ENCODE results near the gene SLF2.

DNA sequence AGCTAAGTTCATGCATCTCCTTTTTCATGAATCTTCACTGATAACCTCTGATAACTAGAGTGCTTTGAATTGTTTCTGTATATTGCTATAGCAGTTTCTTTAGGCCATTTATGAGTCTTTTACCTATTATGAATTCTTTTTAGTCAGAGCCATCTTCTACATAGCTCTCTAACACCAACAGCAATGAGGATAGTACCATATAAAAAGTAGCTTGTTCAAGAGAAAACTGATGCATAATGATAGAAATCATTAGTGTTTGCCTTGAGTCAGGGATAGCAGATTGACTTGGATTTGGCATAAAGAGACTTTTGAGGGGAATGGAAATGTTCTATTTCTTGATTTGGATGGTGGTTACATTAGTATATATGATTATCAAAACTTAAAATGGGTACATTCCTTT is 30.7 kb downstream of the SLF2 start:
- TF ChIP-seq, protein P1, sequence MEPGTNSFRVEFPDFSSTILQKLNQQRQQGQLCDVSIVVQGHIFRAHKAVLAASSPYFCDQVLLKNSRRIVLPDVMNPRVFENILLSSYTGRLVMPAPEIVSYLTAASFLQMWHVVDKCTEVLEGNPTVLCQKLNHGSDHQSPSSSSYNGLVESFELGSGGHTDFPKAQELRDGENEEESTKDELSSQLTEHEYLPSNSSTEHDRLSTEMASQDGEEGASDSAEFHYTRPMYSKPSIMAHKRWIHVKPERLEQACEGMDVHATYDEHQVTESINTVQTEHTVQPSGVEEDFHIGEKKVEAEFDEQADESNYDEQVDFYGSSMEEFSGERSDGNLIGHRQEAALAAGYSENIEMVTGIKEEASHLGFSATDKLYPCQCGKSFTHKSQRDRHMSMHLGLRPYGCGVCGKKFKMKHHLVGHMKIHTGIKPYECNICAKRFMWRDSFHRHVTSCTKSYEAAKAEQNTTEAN (CRISPR knock-in tag; conservative IDR thresholded peaks at IDR 0.05): no peak
- no peak for TF ChIP-seq HNF4A (CRISPR knock-in tag; IDR thresholded peaks at IDR 0.05)
- no peak for TF ChIP-seq ATF7-NPFF (CRISPR knock-in tag; IDR thresholded peaks at IDR 0.05; ENCODE audit: low read depth)
- TF ChIP-seq CHD4 (IDR thresholded peaks at IDR 0.05; ENCODE audit: borderline replicate concordance, low read length): no peak
- TF ChIP-seq, protein P2, sequence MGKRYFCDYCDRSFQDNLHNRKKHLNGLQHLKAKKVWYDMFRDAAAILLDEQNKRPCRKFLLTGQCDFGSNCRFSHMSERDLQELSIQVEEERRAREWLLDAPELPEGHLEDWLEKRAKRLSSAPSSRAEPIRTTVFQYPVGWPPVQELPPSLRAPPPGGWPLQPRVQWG (CRISPR knock-in tag; IDR thresholded peaks at IDR 0.05; ENCODE audit: borderline replicate concordance, low read depth): no peak
- no peak for TF ChIP-seq ZFP36L2 (CRISPR knock-in tag; IDR thresholded peaks at IDR 0.05)
- TF ChIP-seq, protein P3, sequence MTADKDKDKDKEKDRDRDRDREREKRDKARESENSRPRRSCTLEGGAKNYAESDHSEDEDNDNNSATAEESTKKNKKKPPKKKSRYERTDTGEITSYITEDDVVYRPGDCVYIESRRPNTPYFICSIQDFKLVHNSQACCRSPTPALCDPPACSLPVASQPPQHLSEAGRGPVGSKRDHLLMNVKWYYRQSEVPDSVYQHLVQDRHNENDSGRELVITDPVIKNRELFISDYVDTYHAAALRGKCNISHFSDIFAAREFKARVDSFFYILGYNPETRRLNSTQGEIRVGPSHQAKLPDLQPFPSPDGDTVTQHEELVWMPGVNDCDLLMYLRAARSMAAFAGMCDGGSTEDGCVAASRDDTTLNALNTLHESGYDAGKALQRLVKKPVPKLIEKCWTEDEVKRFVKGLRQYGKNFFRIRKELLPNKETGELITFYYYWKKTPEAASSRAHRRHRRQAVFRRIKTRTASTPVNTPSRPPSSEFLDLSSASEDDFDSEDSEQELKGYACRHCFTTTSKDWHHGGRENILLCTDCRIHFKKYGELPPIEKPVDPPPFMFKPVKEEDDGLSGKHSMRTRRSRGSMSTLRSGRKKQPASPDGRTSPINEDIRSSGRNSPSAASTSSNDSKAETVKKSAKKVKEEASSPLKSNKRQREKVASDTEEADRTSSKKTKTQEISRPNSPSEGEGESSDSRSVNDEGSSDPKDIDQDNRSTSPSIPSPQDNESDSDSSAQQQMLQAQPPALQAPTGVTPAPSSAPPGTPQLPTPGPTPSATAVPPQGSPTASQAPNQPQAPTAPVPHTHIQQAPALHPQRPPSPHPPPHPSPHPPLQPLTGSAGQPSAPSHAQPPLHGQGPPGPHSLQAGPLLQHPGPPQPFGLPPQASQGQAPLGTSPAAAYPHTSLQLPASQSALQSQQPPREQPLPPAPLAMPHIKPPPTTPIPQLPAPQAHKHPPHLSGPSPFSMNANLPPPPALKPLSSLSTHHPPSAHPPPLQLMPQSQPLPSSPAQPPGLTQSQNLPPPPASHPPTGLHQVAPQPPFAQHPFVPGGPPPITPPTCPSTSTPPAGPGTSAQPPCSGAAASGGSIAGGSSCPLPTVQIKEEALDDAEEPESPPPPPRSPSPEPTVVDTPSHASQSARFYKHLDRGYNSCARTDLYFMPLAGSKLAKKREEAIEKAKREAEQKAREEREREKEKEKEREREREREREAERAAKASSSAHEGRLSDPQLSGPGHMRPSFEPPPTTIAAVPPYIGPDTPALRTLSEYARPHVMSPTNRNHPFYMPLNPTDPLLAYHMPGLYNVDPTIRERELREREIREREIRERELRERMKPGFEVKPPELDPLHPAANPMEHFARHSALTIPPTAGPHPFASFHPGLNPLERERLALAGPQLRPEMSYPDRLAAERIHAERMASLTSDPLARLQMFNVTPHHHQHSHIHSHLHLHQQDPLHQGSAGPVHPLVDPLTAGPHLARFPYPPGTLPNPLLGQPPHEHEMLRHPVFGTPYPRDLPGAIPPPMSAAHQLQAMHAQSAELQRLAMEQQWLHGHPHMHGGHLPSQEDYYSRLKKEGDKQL (CRISPR knock-in tag; IDR thresholded peaks at IDR 0.05; ENCODE audit: low read depth): no peak
- no peak for TF ChIP-seq RAD21 (CRISPR knock-in tag; IDR thresholded peaks at IDR 0.05)
- TF ChIP-seq REXO4 (CRISPR knock-in tag; IDR thresholded peaks at IDR 0.05; ENCODE audit: borderline replicate concordance): no peak
- TF ChIP-seq, protein P4, sequence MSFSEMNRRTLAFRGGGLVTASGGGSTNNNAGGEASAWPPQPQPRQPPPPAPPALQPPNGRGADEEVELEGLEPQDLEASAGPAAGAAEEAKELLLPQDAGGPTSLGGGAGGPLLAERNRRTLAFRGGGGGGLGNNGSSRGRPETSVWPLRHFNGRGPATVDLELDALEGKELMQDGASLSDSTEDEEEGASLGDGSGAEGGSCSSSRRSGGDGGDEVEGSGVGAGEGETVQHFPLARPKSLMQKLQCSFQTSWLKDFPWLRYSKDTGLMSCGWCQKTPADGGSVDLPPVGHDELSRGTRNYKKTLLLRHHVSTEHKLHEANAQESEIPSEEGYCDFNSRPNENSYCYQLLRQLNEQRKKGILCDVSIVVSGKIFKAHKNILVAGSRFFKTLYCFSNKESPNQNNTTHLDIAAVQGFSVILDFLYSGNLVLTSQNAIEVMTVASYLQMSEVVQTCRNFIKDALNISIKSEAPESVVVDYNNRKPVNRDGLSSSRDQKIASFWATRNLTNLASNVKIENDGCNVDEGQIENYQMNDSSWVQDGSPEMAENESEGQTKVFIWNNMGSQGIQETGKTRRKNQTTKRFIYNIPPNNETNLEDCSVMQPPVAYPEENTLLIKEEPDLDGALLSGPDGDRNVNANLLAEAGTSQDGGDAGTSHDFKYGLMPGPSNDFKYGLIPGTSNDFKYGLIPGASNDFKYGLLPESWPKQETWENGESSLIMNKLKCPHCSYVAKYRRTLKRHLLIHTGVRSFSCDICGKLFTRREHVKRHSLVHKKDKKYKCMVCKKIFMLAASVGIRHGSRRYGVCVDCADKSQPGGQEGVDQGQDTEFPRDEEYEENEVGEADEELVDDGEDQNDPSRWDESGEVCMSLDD (CRISPR knock-in tag; IDR thresholded peaks at IDR 0.05; ENCODE audit: borderline replicate concordance): no peak
- no peak for TF ChIP-seq GABPA (IDR thresholded peaks at IDR 0.05; ENCODE audit: low read depth, low read length)
- no peak for TF ChIP-seq GABPA (CRISPR knock-in tag; IDR thresholded peaks at IDR 0.05; ENCODE audit: low read depth)

All from HepG2 (cell line).